HPDE6-E6E7 (cell line): ENCODE measurements around the gene DAO.
A peak's percentile ranks its signal among the peaks of the same experiment; 100 is the strongest.
"Not testable (repeated sequence)": the region's sequence is repeated elsewhere in the genome, so short reads cannot be mapped to it uniquely, and the experiment has no call there.

ENCODE experiments used
- DNase-seq: peaks from one replicate; pipeline ENCODE4 v3.0.0; 2011; ENCODE audit warnings: missing footprints; ENCODE audit errors: extremely low spot score

The DAO gene

GRCh38 chr12:108849660-108850059 is 30.2 kb upstream of the DAO start:
- DNase-seq, result no peak

GRCh38 chr12:108850854-108851573 is 28.9 kb upstream of the DAO start:
- DNase-seq, result no peak

DNA sequence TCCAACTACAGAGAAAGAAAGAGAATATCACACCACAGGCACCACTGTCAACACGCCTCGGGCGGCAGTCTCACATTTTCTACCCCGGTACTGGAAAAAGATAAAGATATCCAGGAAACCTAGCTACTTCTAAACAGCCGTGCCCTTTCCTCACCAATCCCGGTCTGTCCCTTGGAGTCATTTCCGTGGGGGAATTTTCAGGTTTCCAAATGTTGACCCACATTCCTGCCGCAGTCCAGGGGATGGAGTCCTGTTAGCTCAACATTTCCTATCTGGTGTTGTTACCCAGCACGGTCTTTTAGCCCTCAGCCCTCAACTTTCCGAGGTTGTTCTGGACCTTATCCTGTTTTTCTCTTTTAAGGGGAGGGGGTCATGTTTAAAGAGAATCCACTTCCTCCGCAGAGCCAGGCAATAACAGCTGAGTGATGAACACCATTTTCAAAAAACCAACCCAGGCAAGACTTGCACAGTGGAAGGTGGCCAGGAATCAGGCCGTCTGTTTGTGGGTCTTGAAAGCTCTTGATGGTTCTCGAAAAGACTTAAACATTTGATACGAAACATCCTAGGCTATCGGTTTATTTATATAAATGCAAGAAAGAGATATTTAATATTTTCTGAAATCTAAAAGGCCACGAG is 27.1 kb upstream of the DAO start:
- no peak for DNase-seq

DNA sequence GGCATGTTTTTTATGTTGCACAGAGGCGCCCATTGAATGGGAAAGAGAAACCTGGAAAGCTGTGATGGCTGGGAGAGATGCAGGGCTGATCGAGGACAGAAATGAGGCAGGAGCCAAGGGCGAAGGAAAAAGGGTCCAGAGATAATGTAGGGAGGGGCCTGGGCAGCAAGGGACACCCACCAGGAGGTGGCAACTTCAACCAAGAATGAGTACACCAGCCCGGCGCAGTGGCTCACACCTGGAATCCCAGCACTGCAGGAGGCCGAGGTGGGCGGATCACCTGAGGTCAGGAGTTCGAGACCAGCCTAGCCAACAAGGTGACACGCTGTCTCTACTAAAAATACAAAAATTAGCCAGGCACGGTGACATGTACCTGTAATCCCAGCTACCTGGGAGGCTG is 26.5 kb upstream of the DAO start:
- DNase-seq, result no peak

GRCh38 chr12:108853981-108854446 is 25.9 kb upstream of the DAO start:
- DNase-seq, result no peak

- peak; percentile 87 for DNase-seq
Observed at GRCh38 chr12:108854451-108855283, 25.2 kb upstream of the DAO start.

GRCh38 chr12:108855284-108856169 is 24.4 kb upstream of the DAO start:
- DNase-seq, result no peak

- no peak for DNase-seq
Observed at GRCh38 chr12:108856170-108856427, 23.8 kb upstream of the DAO start.

- no peak for DNase-seq
Observed at GRCh38 chr12:108856428-108857157, 23.3 kb upstream of the DAO start.

DNA sequence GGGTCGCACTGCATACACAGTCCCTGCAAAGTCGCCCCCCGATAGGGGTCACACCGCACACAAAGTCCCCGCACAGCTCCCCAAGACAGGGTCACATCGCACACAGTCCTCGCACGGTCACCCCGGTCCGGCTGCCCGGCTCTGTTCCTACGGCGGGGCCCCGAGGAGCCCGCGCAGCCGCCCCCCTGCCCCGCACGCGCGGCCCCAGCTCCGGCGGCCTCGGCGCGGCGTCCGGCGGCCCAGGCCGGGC is 22.8 kb upstream of the DAO start:
- no peak for DNase-seq

DNA sequence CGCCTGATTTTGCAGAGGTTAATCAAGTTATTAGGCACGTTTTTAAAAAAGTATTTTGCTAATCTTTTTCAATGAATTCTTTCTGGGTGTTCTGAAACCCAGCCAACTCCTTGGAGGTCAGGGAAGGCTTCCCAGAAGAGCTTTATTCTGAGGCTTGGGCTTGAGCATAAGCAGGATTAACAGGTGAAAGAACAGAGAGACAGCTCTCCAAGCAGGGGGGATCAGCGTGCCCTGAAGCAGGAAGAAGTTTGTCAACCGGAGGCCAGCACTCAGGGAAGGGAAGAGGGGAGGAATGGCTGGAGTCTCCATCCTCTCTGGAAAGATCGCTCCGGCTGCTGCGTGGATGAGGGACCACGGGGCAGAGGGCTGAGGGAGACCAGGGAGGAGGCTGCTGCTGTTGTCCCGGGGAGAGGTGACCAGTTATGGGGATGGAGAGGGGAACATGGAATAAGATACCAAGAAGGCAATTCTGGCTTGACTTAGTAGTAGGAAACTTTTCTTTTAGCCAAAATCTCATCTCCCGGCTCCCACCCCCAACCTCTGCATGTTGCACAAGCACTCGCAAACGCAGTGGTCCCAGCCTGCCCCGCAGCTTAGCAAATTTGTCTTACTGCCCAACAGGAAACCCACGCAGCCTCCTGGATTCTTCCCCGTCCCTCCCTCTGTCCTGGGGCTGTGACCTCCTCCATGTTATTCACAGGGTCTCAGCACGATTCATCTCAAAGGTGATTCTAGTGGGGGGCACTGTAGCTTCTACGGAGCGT is 21.4 kb upstream of the DAO start:
- DNase-seq, result no peak

- not testable (repeated sequence) for DNase-seq
Observed at GRCh38 chr12:108859141-108859922, 20.6 kb upstream of the DAO start.

DNA sequence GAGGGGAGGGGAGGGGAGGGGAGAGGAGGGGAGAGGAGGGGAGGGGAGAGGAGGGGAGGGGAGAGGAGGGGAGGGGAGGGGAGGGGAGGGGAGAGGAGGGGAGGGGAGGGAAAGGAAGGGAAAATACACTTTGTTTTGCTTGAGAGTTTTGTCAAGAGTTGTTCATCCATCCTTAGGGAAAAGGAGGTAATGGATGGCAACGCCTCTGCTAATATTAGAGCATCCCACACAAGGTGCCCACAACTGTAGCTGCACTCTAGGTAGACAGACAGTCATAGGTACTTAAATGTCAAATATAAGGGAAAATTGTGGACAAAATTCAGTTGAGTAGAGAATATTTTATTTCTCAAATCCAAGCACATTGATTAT is 20.0 kb upstream of the DAO start:
- DNase-seq, result no peak

- DNase-seq, result no peak
Observed at GRCh38 chr12:108860443-108860842, 19.4 kb upstream of the DAO start.

DNA sequence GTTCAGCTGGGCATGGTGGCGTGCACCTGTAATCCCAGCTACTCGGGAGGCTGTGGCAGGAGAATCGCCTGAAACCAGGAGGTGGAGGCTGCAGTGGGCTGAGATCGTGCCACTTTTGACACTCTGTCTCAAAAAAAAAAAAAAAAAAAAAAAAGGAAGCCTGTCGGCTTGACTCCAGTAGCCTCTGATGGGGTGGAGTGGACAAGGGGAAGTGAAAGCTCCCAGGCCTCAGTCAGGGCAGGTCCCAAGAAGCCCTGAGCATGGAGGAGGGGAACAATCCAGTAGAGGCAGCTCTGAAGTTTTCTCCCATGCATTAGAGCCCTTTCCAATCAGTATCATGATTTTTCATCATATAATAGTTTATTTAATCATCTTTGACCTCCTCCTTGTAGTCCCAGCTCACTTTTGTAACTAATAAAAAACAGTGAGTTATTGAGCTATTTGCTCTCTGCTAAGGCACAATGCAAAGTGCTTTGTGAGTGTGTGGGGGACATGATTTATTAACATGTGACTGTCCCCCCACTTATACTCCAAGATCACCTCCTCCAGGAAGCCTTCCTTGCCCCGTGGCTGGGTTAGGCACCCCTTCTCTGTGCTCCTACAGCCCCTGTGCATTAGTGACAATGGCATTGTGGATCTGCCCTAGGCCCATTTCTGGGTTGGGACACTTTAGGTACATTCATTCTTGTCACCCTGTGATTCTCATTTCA is 17.9 kb upstream of the DAO start:
- no peak for DNase-seq

DNA sequence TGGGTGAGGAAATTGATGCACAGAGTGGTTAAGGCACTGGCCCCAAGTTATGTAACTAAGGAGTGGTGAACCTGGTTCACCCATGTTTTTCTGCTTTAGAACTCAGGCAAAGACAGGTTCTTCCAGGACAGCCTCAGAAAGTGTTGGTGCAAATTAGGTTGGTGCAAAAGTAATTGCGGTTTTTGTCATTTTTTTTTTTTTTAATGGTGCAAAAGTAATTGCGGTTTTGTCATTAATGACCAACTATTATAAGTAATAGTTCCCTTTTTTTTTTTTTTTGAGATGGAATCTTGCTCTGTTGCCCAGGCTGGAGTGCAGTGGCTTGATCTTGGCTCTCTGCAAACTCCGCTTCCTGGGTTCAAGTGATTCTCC is 17.3 kb upstream of the DAO start:
- DNase-seq, result no peak

GRCh38 chr12:108865169-108865568 is 14.7 kb upstream of the DAO start:
- DNase-seq, result no peak

DNA sequence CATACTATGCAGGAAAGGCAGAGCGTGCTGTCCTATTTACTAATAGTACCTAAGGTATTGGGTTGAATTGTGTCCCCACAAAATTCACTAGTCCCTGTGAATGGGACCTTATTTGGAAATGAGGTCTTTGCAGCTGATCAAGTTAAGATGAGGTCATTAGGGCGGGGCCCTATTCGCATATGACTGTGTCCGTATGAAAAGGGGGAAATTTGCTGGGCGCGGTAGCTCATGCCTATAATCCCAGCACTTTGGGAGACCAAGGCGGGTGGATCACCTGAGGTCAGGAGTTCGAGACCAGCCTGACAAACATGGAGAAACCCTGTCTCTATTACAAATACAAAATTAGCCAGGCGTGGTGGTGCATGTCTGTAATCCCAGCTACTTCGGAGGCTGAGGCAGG is 13.8 kb upstream of the DAO start:
- not testable (repeated sequence) for DNase-seq

DNA sequence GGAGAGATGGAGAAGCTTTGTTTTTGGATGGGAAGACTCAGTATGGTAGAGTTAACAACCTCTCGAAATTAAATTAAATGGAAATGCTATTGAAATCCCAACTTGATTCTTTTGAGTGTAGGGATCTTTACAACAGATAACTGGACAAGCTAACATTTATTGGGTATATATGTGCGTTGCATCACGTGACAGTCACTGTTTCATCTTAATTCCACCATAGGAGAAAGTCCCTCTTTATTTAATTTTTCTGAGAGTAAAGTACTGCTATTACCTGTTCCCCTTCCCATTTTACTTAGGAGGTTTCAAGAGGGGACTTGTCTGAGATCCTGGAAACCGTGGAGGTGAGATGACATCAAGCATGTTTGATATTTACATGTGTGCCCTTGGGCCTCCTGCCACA is 11.1 kb upstream of the DAO start:
- no peak for DNase-seq
